ENCODE results near the gene VWC2L.

- no peak for TF ChIP-seq CTCF (IDR thresholded peaks at IDR 0.05)
- no peak for TF ChIP-seq POLR2A (IDR thresholded peaks at IDR 0.05)
- no peak for TF ChIP-seq POLR2AphosphoS5 (IDR thresholded peaks at IDR 0.05)
These were observed 164.6 kb downstream of the VWC2L start for GRCh38 chr2:214575465-214575864.

Data from prostate gland (tissue), 2 donors.